DMS153 (cell line): ENCODE measurements around the gene NANOS3.
"Not testable (repeated sequence)": the region's sequence is repeated elsewhere in the genome, so short reads cannot be mapped to it uniquely, and the experiment has no call there.

Source experiments
- DNase-seq: peaks from one replicate; lab custom pipeline; 2025; lab: John Stamatoyannopoulos, UW

Gene NANOS3

DNA sequence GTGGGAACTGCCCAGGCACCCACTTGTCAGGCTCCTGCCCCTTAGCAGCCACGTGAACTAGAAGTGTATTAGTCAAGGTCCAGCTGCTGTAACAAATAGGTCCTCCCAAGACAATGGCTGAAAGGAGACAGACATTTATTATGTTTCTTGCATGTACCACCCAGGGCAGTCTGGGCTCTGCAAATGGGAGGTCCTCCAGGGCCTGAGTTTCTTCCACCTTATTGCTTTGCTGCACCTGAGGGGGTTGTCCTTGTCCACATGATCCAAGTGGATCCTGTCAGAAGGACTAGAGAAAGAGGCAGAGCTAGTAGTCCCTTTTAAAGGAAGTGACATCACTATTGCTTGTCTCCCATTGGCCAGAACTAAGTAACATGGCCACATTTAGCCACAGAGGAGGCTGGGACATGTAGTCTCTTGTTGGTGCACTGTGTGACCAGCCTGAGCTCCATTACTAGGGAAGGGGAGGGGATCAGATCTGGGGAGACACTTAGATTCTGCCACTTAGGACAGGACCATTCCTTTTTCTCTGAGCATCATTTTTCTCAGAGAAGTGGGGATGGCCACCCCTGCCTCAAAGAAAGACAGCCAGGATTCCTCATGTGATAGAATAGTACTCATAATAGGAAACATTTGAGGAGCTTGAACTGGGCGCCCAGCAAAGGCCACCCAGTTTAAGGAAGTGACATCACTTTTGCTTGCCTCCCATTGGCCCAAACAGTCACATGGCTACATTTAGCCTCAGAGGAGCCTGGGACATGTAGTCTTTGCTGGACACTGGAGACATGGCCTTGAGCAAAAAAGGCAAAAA is 44.2 kb downstream of the NANOS3 start:
- no peak for DNase-seq

DNA sequence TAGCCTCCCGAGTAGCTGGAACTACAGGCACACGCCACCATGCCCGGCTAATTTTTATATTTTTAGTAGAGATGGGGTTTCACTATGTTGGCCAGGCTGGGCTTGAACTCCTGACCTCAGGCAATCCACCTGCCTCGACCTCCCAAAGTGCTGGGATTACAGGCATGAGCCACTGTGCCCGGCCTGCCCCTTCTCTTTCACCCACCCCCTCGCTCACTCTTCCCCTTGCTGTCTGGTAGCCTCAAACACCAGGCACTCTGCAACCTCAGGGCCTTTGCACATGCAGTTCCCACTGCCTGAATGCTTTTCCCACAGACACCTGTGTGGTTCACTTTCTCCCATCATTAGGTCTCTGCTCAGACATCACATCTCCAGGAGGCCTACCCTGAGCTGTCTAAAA is 45.2 kb downstream of the NANOS3 start:
- DNase-seq = not testable (repeated sequence)

DNA sequence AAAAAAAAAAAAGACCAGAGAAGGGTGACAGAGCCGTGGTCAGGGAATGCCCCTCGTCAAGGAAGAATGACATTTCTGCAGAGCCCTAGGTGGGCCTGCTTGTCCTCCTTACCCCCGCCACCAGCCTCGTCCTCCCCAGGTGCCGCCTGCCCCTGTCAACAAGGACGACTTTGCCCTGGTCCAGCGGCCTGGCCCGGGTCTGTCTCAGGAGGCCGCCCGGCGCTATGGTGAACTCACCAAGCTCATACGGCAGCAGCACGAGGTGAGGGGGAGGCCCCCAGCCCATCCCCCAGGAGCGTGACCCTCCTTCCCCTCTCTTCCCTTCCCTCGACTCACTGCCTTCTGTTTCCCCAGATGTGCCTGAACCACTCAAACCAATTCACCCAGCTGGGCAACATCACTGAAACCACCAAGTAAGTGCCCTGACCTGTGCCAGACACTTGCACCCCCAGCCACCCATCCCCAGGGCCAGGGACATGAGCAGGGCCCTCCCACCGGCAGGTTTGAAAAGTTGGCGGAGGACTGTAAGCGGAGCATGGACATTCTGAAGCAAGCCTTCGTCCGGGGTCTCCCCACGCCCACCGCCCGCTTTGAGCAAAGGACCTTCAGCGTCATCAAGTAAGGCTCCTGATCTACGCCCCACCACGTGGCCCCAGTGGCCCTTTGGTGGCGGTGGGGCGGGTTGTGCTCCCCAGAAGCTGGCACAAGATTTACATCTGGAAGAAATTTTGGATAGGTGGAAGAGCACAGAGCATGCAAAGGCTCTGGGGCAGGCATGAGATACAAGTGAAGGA is 46.5 kb downstream of the NANOS3 start:
- DNase-seq = no peak

DNA sequence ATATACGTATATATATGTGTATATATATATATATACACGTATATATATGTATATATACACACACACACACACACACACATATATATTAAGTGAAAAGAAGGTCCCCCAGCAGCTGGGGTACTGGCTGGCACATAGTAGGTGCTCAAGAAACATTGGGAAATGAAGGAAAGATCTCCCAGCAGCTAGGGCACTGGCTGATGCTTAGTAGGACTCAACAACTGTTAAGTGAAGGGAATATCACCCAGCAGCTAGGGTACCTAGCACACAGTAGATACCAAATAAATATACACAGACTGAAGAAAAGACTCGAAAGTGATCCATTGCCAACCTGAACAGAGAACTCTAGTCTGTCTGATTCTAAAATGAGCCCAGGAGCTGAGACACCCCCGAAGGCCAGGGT is 49.1 kb downstream of the NANOS3 start:
- DNase-seq = no peak

DNA sequence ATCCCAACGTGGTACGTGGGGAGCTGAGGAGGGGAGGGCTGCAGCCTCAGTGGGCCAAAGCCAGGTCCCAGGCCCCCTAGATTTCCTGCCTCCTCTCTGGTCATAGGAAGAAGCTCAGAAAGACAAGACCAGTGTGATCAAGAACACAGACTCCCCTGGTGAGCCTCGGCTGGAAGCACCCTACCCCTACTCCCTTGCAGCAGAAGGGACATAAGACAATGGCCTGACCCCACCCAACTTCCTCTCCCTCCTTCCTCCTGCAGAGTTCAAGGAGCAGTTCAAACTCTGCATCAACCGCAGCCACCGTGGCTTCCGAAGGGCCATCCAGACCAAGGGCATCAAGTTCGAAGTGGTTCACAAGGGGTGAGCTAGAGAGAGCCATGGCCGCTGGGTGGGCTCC is 49.8 kb downstream of the NANOS3 start:
- DNase-seq = no peak

DNA sequence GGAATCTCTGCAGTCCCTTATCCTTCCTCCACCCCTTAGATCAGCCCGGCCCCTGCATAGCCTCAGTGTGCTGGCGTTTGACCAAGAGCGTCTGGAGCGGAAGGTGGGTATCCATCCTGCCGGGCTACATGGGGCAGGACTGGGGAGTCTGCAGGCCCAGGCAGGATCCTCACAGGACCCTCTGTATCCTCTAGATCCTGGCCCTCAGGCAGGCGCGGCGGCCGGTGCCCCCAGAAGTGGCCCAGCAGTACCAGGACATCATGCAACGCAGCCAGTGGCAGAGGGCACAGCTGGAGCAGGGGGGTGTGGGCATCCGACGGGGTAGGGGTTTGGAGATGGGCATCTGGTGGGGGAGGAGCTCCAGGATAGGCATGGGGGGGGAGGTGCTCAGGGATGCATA is 52.4 kb downstream of the NANOS3 start:
- DNase-seq = no peak

DNA sequence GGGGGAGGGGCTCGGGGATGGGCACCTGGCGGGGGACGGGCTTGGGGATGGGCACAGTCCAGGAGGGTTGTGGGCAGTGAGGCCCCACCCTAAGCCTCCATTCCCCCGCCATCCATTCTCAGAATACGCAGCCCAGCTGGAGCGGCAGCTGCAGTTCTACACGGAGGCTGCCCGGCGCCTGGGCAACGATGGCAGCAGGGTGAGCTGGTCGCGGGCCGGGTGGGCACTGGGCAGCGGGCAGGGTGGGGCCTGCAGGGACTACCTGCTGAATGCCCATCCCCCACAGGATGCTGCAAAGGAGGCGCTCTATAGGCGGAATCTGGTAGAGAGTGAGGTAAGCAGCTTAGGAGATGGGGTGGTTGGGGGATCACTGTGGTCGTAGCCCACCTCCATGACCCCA is 53.0 kb downstream of the NANOS3 start:
- DNase-seq = no peak
